HG02884 (cell line): ENCODE data around the gene MAD2L2.

Experiments
- ATAC-seq: cut with Tn5 transposase; IDR thresholded peaks from one replicate; pipeline ENCODE4 v1.9.1; 2021; ENCODE audit warnings: mild to moderate bottlenecking, moderate library complexity; ENCODE audit not compliant: unreplicated experiment

MAD2L2 gene

DNA sequence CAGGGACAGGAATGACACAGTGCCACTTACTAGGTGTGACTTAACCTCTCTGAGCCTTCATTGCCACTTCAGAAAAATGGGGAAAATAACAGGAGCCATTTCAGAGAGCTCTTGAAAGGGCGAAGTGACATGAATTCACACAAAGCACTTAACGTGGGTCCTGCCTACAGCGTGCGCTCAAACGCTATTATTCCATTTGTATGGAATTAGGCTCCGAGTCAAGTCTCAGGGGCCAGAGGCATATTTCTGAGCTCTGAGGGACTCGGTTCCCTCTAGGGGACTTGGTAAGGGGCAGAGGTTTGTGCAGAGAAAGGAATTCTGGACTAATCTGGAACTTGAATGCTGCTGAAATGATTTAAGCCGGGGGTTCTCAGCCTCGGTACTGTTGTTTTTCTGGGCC lies 24.6 kb upstream of the MAD2L2 start:
- ATAC-seq = no peak

DNA sequence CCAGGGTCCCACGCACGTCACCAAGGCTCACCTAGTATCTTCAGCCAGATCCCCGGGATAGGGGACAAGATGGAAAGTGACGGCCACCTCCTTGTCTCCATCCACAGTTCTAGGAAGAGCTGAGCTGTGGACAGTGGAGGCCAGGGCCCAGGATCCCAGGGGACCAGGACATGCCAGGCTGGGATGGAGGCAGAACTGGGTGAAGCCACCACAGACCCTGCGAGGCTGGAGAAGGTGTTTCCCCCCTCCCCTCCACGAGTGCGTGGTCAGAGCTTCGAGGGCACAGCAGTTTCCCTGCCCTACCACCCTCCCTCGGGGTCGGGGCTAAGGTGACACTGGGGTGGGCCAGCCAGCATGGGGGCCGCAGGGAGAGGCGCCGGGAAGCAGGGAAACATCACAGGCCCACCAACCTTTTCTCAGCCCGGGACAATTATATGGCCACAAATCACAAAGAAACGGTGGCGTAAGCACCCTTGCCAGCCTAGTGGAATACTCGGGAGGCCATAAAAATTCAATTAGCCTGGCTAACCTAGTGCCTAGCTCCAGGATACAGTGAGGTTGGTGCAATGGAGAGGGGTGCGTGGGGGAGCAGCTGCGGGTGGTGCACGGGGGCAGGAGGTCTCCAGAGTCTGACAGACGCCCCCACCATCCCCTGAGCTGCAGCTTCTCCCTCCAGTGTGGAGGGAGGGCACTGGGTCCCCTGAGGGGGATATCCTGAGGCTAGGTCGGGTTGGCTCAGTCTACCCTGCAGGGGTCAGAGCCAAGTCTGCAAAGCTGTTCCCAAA lies 23.9 kb upstream of the MAD2L2 start:
- no peak for ATAC-seq

DNA sequence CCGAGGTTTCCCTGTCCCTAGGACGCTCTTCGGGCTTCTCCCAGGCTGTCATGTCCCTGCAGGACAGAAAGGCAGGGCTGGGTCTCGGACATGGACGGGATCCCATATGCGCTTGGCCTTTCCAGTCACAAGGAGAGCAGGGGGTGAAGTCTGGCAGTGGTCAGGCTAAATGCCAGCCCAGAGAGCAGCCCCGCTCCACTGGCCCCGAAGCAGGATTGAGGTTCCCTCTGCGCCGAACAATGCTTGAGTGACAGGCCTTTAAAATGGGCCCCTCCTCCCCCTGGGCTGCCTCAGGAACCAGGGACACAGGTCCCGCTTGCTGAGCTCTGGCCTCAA lies 23.2 kb upstream of the MAD2L2 start:
- no peak for ATAC-seq

DNA sequence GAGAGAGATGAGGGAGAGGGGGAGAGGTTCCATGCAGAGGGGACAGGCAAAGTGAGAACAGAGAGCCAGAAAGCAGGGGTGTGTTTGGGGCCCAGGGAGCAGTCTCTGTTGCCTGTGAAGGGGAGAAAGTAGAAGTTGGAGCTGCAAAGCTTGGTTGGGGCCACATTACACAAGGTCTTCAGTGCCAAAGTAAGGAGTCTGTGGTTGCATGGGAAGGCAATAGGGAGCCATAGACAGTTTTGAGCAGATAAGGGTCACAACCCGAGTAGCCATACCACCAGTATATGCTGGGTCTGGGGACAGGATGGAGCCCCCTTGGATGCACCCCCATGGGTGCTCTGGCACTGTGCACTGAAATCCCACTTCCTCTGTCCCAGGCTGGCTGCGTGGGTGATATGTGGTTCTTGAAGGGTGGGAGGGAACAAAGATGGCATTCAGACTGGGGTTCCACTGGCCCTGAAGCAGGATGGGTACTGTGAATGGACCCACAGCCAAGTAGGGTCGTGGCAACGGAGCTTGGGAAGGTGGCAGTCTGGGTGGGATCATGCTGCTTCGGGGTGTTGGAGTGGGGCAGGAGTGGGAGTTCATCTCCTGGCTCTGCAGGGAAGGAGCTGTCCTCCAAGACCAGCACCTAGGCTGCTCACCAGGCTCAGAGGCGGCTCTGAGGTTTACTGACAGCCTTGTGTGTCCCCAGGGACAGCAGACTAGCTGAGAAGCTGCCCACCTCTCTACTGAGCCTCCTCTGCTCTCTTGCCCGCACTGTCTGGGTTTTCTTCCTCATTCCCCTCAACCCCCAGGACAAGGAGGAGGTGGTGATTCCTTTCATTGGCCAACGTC lies 22.6 kb upstream of the MAD2L2 start:
- no peak for ATAC-seq

DNA sequence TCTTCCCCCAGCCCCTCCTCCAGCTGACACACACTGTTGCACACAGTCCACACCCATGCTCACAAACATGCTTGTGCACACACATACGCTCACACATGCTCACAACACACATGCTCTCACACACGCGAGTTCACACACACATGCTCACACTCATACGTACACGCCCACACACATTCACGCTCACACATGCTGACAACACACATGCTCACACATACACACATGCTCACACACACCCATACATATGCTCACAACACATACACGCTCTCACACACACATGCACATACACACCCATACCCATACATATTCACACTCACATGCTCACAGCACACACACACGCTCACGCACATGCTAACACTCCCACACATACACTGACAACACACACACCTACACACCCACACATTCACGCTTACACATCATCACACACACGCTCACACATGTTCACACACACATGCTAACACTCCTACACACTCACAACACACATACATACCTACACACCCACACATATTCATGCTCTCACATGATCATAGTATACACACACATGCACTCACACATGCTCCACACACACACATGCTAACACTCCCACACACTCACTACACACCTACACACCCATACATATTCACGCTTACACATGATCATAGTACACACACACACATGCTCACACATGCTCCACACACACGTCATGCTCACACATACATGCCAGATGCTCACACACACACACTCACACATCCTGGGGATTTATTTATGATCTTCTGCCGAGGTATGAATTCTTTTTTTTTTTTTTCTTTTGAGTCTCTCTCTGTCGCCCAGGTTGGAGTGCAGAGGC lies 21.2 kb upstream of the MAD2L2 start:
- ATAC-seq = no peak

DNA sequence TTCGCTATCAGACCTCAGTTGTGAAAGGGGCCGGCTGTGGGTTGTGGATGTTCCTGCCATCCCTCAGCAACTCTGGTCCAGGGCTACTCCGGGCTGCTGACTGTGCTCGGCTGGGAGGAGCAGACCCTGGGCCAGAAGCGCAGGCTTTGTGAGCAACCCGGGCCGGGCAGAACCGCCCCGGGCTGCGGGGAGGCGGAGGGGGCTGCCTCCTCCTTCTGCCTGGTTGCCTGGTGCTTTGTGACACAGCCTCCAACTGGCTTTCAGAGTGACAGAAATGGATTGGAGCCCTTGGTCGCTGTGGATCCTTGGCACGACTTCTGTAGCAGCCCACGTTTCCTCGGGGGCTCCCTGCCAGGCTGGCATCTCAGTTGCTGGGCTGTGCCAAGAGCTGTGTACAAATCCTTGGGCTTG lies 20.6 kb upstream of the MAD2L2 start:
- ATAC-seq = no peak

DNA sequence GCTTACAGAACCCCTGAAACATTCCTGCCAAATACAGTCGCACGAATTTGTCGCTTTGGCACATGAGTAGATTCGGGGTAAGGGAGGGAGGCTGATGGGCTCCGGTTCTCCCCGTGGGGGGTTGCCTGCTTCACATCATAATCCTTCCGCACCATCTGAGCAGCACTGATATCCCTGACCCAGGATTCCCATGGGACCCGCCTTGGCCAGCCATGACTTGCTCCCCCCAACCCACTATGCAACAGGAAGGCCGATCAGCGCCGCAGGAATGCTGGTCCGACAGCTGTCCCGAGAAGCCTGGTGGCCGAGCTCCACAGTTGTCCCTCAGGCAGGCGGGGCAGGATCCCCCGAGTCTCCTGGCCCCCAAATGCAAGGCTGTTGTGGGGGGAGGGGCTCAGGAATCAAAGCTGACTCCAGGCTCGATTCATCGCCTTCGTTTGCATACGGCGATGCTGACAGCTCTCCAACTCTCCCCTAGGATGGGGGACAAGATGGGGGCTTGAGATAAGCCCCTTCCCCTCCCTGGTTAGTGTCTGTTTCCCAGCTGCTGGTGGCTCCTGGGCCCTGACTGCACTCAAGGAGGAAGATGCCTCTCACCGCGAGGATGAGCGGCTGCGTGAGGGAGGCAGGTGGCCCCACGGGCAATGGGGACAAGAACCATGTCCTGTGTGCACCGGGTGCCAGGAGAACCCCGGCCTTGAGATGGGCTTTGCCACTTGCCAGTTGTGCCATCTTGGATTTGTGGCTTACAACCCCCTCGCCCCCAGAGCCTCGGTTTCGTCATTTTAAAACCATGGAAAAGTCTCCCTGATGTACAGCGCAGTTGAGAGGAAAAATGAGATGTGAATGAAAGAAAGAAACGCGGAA lies 19.9 kb upstream of the MAD2L2 start:
- ATAC-seq = no peak

DNA sequence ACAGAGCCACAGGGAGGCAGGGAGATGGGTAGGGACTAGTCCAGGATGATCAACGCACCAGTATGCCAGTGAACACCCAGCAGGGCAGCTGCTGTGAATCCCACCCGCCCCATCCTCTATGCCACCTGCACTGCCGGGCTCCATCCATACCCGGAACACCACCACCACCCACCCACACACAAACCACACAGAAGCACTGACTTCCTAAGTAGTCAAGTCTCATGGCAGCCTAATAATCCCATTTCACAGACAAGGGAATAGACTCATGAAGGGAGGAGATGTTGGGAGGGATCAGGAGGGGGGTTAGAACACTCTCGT lies 16.9 kb upstream of the MAD2L2 start:
- ATAC-seq = no peak

DNA sequence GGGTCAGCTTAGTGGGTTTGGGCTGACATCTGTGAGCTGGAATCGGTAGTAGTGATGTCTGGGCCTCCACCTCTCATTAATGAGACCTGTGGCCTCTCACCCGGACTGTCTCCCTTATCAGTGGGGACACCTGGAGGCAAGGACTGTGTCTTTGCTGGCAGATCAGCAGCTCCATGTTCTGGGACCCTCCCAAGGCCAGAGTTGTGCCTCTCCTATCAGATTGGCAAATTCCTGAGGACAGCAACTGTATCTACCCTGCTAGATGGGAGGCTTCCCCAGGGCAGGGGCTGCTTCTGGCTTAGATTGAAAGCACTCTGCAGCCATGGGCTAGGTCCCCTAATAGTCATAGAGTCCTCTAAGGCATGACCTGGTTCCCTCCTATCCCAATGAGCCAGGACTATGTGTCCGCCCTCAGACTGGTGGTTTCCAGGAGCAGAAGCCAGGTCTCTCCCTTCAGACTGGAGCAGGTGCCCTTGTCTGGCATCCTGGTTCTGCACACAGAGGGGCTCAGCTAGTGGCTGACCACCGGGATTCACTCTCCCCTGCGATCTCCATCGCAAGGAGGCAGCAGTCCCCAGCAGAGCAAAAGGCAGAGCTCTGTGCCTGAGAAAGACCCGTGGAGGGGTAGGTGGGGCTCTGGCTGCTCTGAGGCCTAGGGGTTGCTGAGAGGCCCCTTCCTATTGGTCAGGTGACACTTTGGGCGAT lies 16.4 kb upstream of the MAD2L2 start:
- no peak for ATAC-seq

DNA sequence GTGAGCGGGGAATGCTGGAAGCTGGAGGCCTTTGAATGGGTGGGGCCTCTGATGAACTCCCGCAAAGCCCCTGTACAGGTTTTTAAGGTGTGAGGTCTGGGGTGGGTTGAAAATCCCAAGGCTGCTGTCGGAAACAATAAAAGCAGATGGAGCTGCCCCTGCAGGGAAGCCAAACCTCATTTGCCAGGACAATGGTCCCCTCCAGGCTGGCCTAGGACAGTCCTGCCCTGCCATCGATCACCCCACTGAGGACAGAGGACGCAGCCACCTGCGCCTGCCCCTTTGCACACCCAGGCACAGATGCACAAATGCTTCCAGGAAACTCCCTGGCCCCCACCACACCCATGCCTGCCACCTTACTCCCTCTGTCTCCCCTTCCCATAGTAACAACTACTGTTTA lies 14.9 kb upstream of the MAD2L2 start:
- ATAC-seq = no peak

DNA sequence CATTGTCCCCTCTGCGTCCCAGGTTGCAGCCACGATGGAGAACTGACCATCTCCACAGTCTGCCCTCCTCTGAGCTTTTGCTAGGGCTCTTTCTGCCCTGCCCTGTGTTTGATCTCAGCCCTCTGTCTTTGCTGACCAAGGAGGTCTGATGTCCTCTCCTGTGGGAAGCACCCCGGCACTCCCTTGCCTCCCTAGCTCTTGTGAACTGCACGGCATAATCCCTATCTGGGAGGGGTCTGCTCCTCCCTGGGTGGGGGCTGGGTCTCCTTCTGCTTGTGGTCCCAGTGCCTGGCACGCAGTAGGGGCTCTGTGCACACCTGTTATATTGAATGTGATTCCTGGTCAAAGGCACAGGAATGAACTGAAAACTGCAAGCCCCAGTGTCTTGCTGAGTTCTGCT lies 13.0 kb upstream of the MAD2L2 start:
- ATAC-seq = no peak

DNA sequence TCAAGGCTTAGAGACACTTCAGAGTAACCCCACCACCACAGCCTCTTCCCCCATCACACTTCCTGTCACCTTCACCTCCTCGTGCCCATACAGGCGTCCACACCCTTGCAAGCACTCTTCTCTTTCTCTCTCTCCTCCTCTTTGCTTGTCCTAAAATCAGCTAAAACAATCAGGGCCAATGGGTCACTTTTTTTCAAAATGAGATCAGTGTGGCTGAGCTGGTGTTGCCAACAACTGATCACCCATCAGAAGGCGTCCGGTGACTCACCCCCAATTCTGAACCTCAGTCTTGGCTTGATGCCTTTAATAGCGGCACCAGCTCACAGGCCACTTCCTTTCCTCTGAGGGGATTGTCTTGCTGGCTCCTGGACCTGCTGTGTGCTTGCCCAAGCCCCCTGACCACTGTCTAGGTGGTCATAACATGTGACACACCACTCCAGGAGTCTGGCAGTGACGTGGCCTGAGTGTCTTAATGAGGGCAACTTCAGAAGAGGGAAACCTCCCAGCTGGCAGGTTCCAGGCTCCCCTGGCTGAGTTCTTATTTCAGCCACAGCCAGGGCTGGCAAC lies 12.2 kb upstream of the MAD2L2 start:
- no peak for ATAC-seq

DNA sequence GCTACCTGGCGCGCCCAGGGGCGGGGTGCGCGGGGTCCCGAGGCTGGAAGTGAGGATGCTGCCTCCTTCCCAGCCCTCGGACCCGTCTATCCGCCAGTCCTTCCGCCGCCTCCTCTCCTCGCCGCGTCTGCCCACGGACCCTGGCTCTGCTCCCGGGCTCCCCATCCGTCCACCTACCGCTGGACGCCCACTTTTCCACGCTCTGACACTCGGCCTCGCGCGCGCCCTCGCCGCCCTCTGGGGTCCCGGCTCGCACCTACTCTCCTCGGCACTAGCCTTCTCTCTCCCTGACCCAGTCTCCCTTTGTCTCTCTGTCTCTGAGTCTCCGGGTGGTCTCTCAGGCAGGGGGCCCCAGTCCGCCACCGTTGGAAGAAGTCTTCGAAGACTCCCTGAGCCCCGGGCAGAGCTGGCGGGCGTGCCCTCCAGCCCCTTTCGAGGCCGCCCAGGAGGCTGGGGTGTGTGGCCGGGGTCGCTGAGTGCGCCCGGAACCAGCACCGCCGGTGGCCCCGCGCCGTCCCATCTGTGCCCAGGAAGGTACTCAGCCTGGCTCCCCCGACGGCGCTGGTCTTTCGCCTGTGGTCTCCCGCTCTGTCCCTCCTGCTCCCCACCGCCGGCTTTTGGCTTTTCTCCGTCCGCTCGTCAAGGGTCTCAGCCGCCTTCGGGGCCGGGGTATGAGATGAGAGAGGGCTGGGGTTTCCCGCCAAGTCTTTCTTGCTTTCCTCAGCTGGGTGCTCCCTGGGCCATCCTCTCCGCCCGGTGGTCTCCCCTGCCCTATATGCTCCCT lies 11.2 kb upstream of the MAD2L2 start:
- no peak for ATAC-seq

DNA sequence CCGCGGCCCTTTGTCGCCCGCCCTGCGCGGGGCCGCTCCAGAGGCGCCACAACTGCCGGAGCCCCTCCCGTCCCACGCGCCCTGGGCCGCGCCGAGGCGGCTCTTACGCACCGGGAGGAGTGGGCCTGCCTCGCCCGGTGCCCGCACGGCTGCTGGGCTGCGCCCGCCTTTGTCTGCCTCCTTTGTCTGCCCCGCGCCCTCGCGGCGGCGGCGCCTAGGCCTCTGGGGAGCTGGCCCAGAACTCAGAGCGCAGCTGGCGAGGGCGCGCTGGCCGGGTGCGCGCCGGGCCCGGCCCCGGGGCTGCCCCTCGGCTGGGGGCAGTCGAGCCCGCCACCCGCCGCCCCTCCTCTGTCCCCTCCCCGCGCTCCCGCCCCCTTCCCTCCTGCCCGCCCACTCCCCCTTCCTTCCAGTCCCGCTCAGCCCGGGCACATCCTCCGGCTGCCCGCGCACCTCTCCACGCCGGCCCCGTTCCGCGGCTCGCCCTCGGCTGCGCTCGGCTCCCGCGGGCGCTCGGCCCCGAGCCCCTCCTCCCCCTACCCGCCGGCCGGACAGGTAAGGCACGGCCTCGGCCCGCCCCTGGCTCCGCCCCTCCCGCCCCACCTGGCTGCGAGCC lies 10.5 kb upstream of the MAD2L2 start, which contains the start of gene DRAXIN:
Gene DRAXIN (plus strand): TSS at position 409 of the 613 bp plus-strand sequence. CDS start 14,549 bp downstream, outside the sequence.
- no peak for ATAC-seq

DNA sequence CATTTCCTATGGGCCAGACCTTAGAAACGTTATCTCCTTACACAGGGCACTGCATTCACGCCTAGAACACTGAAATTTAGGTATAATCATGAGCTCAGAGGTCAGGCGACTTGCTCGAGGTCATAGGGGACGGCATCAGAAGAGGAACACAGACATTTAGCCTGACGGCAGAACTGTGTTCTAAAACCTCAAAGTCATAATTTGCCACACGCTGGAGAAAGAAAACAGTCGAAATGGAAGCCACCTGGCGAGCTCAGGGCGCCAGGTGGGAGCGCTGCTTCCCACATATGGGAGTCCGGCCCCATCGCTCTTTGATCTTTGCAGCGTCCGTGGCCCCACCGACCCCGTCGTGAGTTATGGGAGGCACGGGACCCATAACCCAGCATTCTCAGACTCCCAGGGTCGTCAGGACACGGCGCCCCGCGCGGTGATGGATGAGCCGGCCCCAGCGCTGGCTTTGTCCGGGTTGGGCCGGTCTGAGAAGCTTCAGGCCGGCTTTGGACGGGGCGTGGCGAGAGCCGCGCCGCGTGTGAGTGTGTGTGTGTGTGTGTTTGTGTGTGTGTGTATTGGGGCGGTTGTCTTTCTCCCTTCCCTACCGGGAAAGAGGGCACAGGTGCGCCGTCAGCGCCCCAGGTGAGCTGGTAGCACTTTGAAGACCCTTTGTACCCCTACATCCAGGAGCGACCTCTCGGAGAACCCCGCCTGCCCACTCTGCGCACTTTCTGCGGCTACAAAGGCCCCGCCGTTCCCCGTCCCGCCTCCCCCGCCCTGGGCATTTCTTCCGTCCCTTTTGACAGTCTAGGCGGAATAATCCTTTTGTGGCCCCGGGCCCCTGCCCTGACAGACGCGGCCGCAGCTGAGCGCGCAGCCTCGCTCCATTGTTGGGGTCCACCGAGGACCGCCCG lies 9.7 kb upstream of the MAD2L2 start:
- ATAC-seq = no peak

DNA sequence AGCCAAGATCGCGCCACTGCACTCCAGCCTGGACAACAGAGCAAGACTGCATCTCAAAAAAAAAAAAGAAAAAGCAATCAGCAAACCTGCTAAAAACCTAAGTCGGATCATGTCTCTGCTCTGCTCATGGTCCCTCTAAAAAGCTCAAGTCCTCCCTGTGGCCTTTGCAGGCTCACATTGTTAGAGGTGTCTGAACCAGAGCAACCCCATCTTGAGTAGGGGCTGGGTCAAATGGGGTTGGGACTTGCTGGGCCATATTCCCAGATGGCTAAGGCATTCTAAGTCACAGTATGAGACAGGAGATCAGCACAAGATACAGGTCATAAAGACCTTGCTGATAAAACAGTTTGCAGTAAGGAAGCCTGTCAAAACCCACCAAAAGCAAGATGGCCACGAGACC lies 7.6 kb upstream of the MAD2L2 start:
- no peak for ATAC-seq

DNA sequence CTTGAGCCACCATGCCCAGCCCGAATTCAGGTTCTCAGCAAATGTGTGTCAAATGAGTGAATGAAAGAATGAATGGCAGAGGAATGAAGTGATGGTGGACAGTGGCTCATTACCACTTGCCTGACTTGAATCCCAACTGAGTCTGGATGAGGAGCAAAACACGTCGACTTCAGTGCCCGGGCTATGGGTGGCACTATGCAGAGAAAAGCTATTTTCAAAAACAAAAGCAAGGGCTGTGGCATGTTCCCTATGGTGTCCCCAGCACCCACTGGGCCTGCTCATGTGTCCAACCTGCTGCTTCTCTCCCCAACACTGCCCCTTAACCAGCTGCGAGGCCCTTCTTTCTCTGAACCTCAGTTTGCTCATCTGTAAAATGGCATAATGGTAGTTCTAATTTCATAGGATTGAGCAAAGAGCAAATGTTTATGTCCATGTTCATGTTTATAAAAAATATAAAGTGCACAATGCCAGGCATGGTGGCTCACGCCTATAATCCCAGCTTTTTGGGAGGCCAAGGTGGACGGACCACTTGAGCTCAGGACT lies 4.3 kb upstream of the MAD2L2 start:
- ATAC-seq = no peak
